22Rv1 (cell line): ENCODE data around the gene KSR2.

Experiments used
- H3K27ac ChIP-seq: fragments of 450-650 bp; 2 replicates; pipeline ENCODE4 v1.5.1; 2017
- CTCF ChIP-seq: fragments of 450-650 bp; IDR thresholded peaks from 2 replicates; pipeline ENCODE4 v1.5.1; 2017; ENCODE audit warnings: mild to moderate bottlenecking
- ZFX ChIP-seq: fragments of 450-650 bp; IDR thresholded peaks from 2 replicates; pipeline ENCODE4 v1.6.1; 2017; ENCODE audit warnings: antibody characterized with exemption, borderline replicate concordance

KSR2 gene

GRCh38 chr12:117967043-117967442 lies 1.7 kb downstream of the KSR2 start:
- TF ChIP-seq CTCF, result no peak
- no peak for TF ChIP-seq ZFX
- H3K27ac ChIP-seq, result no peak overlapping the region

GRCh38 chr12:117966511-117966910 lies 2.3 kb downstream of the KSR2 start:
- TF ChIP-seq CTCF, result no peak
- TF ChIP-seq ZFX, result no peak
- no peak overlapping the region for H3K27ac ChIP-seq

- TF ChIP-seq ZFX (no peak), CTCF (no peak)
- H3K27ac ChIP-seq, result no peak overlapping the region
These were observed 5.0 kb downstream of the KSR2 start for GRCh38 chr12:117963836-117964235.

GRCh38 chr12:117936722-117937484 lies 31.9 kb downstream of the KSR2 start:
- TF ChIP-seq ZFX (no peak), CTCF (no peak)
- no peak overlapping the region for H3K27ac ChIP-seq

GRCh38 chr12:117933545-117933944 lies 35.2 kb downstream of the KSR2 start:
- H3K27ac ChIP-seq, result no peak overlapping the region
- no peak for TF ChIP-seq CTCF
- TF ChIP-seq ZFX, result no peak

- no peak for TF ChIP-seq ZFX
- TF ChIP-seq CTCF, result no peak
These were observed 42.3 kb downstream of the KSR2 start for GRCh38 chr12:117926391-117926899.

GRCh38 chr12:117921929-117922777 lies 46.6 kb downstream of the KSR2 start:
- H3K27ac ChIP-seq, result no peak overlapping the region
- TF ChIP-seq CTCF (no peak), ZFX (no peak)

More at GRCh38 chr12:117926391-117926899, 42.3 kb downstream of the KSR2 start:
- H3K27ac ChIP-seq, result no peak overlapping the region
